HepG2 (cell line): Measurements from ENCODE around the gene NFAT5. TPM values are rescaled to one million over a fixed set of nuclear protein-coding genes. Genes with fewer than 3 reads are reported as not detected.
A peak's percentile ranks its signal among the peaks of the same experiment; 100 is the strongest.

Experiments used
- CBX1 ChIP-seq: IDR thresholded peaks from one replicate; pipeline ENCODE4 v1.6.1; 2016; ENCODE audit warnings: antibody characterized with exemption, low read depth
- PHF21A ChIP-seq: sonication (generic); formaldehyde crosslinking; IDR thresholded peaks from 2 replicates; pipeline ENCODE4 v1.5.0; 2020; ENCODE audit warnings: mild to moderate bottlenecking, missing genetic modification reagents
- SMARCE1 ChIP-seq: fragments of 450-650 bp; IDR thresholded peaks from 2 replicates; pipeline ENCODE4 v1.6.1; 2017; ENCODE audit warnings: borderline replicate concordance
- TRIM24 ChIP-seq: sonication (generic); formaldehyde crosslinking; IDR thresholded peaks from 2 replicates; pipeline ENCODE4 v1.8.0; 2022; ENCODE audit warnings: mild to moderate bottlenecking, missing genetic modification reagents
- ZMAT3 ChIP-seq: sonication (generic); formaldehyde crosslinking; conservative IDR thresholded peaks from 2 replicates; pipeline ENCODE4 v1.7.0; 2021; ENCODE audit warnings: missing genetic modification reagents
- ZNF317 ChIP-seq: sonication (generic); formaldehyde crosslinking; IDR thresholded peaks from 2 replicates; pipeline ENCODE4 v1.5.0; 2020; ENCODE audit warnings: mild to moderate bottlenecking, missing genetic modification reagents
- ZNF557 ChIP-seq: sonication (generic); formaldehyde crosslinking; IDR thresholded peaks from 2 replicates; pipeline ENCODE4 v1.4.0; 2020; ENCODE audit warnings: missing genetic modification reagents
- ZNF605 ChIP-seq: sonication (generic); formaldehyde crosslinking; IDR thresholded peaks from 2 replicates; pipeline ENCODE4 v1.8.0; 2022; ENCODE audit warnings: mild to moderate bottlenecking, missing genetic modification reagents
- ZNF746 ChIP-seq: sonication (generic); formaldehyde crosslinking; IDR thresholded peaks from 2 replicates; pipeline ENCODE4 v1.8.0; 2022; ENCODE audit warnings: mild to moderate bottlenecking, missing genetic modification reagents
- ZNF780A ChIP-seq: sonication (generic); formaldehyde crosslinking; IDR thresholded peaks from 2 replicates; pipeline ENCODE4 v1.8.0; 2022; ENCODE audit warnings: mild to moderate bottlenecking, missing genetic modification reagents, moderate library complexity
- ZSCAN29 ChIP-seq: sonication (generic); formaldehyde crosslinking; conservative IDR thresholded peaks from 2 replicates; pipeline ENCODE4 v1.4.0; 2020; ENCODE audit warnings: mild to moderate bottlenecking, missing genetic modification reagents
- polyA plus RNA-seq, 8 experiments: library from polyadenylated mRNA; depleted of rRNA in 3 of 8; stranded (reverse) in 7 of 8; unstranded in 1 of 8; fragments of >200 nt; fragmentation: Illumina TruSeq in 4 of 8; extraction: Trizol in 4 of 8; gene quantifications; 2 replicates each; pipeline versions ENCODE4 v1.2.1 to v1.2.3, GENCODE V29; 2011 to 2016; ENCODE audit warnings: low read depth in 4 of 8, missing spikeins in 1 of 8, mixed read lengths in 1 of 8; ENCODE audit not compliant: insufficient read depth in 1 of 8
- total RNA-seq, 5 experiments: library from RNA; depleted of rRNA; stranded (reverse); fragments of >200 nt; fragmentation: Illumina TruSeq; extraction: Trizol; gene quantifications; 2 replicates each; pipeline ENCODE4 v1.2.3, GENCODE V29; 2016; ENCODE audit warnings: low read depth in 1 of 5
- TF ChIP-seq, protein P1 (sequence below), 2 experiments: sonication (generic) in 1 of 2; formaldehyde crosslinking in 1 of 2; IDR thresholded peaks; 2 replicates each; pipeline versions ENCODE4 v1.4.0 to v1.6.1; 2018 to 2020; ENCODE audit warnings: missing genetic modification reagents in 2 of 2, borderline replicate concordance in 1 of 2, low read depth in 1 of 2, mild to moderate bottlenecking in 1 of 2, missing biosample characterization in 1 of 2
- TF ChIP-seq, protein P2 (sequence below): sonication (generic); formaldehyde crosslinking; IDR thresholded peaks from 2 replicates; pipeline ENCODE4 v1.9.0; 2022; ENCODE audit warnings: low read depth, missing genetic modification reagents
- TF ChIP-seq, protein P3 (sequence below): sonication (generic); formaldehyde crosslinking; IDR thresholded peaks from 2 replicates; pipeline ENCODE4 v1.5.1; 2020; ENCODE audit warnings: missing genetic modification reagents, mild to moderate bottlenecking, borderline replicate concordance
- TF ChIP-seq, protein P4 (sequence below): sonication (generic); formaldehyde crosslinking; IDR thresholded peaks from 2 replicates; pipeline ENCODE4 v1.4.0; 2020; ENCODE audit warnings: missing genetic modification reagents
- TF ChIP-seq, protein P5 (sequence below): sonication (generic); formaldehyde crosslinking; IDR thresholded peaks from 2 replicates; pipeline ENCODE4 v1.8.1; 2022; ENCODE audit warnings: low read depth, mild to moderate bottlenecking, missing genetic modification reagents
- TF ChIP-seq, protein P6 (sequence below): IDR thresholded peaks from 2 replicates; pipeline ENCODE4 v1.6.1; 2016; ENCODE audit warnings: missing biosample characterization, missing genetic modification reagents, low read depth

Gene NFAT5
- total and polyA plus RNA-seq, 2 of the 13 experiments (the other 11 are each of a cell fraction or from before 2014, with no cell fraction given), result 20.5 to 54.3 TPM

DNA sequence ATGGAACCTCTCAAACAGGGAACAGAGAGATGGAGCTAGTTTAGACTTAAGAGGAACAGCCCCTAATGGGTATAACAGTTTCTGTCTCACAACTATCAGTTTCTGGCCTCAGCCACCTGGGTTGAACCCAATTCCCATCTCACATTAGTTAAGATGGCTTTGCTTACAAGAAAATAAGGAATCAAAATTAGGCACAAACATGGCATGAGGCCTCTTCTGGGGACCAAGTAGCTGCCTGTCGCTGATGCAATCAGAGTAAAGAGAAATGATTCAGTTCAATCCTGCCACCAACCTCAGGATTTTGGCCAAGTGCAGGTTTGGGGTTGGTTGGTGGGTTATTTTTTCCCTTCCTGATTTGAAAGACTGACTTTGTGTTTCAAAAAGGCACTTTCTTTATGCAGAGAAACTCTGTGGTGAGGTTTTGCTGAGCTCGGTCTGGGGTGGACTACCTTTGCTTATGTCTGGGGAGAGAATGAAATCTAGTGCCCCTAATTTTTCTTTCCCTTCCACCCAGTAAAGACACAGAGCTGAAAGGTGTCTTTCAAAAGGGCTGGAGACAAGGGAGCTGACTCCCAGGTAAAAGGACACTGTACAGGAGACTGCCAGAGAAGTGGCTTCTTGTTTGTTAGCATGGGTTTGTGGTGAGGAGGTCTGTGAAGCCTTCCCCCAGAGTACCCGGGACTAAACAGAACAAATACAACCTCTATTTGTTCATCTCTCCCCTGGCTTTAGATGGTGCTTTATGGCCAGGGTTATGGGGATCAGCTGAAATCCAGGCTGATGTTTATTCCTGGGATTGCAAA is 44.8 kb upstream of the NFAT5 start (continued):
- TF ChIP-seq, protein P1, sequence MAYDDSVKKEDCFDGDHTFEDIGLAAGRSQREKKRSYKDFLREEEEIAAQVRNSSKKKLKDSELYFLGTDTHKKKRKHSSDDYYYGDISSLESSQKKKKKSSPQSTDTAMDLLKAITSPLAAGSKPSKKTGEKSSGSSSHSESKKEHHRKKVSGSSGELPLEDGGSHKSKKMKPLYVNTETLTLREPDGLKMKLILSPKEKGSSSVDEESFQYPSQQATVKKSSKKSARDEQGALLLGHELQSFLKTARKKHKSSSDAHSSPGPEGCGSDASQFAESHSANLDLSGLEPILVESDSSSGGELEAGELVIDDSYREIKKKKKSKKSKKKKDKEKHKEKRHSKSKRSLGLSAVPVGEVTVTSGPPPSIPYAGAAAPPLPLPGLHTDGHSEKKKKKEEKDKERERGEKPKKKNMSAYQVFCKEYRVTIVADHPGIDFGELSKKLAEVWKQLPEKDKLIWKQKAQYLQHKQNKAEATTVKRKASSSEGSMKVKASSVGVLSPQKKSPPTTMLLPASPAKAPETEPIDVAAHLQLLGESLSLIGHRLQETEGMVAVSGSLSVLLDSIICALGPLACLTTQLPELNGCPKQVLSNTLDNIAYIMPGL (CRISPR knock-in tag; IDR thresholded peaks at IDR 0.05; ENCODE audit: borderline replicate concordance in 1 of 2, low read depth in 1 of 2), result peak; percentile 22 to 47; a peak in 2 of 4 replicates
- TF ChIP-seq ZSCAN29 (CRISPR knock-in tag), result 0 out of 2 replicates have a peak, but pooled peaks have one; percentile 66
- TF ChIP-seq ZNF557 (CRISPR knock-in tag), result no peak
- TF ChIP-seq, protein P2, sequence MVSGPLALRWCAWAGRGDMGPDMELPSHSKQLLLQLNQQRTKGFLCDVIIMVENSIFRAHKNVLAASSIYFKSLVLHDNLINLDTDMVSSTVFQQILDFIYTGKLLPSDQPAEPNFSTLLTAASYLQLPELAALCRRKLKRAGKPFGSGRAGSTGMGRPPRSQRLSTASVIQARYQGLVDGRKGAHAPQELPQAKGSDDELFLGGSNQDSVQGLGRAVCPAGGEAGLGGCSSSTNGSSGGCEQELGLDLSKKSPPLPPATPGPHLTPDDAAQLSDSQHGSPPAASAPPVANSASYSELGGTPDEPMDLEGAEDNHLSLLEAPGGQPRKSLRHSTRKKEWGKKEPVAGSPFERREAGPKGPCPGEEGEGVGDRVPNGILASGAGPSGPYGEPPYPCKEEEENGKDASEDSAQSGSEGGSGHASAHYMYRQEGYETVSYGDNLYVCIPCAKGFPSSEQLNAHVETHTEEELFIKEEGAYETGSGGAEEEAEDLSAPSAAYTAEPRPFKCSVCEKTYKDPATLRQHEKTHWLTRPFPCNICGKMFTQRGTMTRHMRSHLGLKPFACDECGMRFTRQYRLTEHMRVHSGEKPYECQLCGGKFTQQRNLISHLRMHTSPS, result no peak
- TF ChIP-seq ZNF746 (CRISPR knock-in tag), result no peak
- no peak; the same call in 1 of the 2 replicates for TF ChIP-seq PHF21A
- TF ChIP-seq ZNF317 (CRISPR knock-in tag), result no peak
- no peak for TF ChIP-seq TRIM24 (CRISPR knock-in tag)
- TF ChIP-seq, protein P3, sequence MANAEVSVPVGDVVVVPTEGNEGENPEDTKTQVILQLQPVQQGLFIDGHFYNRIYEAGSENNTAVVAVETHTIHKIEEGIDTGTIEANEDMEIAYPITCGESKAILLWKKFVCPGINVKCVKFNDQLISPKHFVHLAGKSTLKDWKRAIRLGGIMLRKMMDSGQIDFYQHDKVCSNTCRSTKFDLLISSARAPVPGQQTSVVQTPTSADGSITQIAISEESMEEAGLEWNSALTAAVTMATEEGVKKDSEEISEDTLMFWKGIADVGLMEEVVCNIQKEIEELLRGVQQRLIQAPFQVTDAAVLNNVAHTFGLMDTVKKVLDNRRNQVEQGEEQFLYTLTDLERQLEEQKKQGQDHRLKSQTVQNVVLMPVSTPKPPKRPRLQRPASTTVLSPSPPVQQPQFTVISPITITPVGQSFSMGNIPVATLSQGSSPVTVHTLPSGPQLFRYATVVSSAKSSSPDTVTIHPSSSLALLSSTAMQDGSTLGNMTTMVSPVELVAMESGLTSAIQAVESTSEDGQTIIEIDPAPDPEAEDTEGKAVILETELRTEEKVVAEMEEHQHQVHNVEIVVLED (CRISPR knock-in tag), result no peak
- TF ChIP-seq, protein P4, sequence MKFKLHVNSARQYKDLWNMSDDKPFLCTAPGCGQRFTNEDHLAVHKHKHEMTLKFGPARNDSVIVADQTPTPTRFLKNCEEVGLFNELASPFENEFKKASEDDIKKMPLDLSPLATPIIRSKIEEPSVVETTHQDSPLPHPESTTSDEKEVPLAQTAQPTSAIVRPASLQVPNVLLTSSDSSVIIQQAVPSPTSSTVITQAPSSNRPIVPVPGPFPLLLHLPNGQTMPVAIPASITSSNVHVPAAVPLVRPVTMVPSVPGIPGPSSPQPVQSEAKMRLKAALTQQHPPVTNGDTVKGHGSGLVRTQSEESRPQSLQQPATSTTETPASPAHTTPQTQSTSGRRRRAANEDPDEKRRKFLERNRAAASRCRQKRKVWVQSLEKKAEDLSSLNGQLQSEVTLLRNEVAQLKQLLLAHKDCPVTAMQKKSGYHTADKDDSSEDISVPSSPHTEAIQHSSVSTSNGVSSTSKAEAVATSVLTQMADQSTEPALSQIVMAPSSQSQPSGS (CRISPR knock-in tag), result no peak
- TF ChIP-seq, protein P5, sequence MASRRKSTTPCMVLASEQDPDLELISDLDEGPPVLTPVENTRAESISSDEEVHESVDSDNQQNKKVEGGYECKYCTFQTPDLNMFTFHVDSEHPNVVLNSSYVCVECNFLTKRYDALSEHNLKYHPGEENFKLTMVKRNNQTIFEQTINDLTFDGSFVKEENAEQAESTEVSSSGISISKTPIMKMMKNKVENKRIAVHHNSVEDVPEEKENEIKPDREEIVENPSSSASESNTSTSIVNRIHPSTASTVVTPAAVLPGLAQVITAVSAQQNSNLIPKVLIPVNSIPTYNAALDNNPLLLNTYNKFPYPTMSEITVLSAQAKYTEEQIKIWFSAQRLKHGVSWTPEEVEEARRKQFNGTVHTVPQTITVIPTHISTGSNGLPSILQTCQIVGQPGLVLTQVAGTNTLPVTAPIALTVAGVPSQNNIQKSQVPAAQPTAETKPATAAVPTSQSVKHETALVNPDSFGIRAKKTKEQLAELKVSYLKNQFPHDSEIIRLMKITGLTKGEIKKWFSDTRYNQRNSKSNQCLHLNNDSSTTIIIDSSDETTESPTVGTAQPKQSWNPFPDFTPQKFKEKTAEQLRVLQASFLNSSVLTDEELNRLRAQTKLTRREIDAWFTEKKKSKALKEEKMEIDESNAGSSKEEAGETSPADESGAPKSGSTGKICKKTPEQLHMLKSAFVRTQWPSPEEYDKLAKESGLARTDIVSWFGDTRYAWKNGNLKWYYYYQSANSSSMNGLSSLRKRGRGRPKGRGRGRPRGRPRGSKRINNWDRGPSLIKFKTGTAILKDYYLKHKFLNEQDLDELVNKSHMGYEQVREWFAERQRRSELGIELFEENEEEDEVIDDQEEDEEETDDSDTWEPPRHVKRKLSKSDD, result no peak
- TF ChIP-seq SMARCE1, result no peak
- TF ChIP-seq, protein P6, sequence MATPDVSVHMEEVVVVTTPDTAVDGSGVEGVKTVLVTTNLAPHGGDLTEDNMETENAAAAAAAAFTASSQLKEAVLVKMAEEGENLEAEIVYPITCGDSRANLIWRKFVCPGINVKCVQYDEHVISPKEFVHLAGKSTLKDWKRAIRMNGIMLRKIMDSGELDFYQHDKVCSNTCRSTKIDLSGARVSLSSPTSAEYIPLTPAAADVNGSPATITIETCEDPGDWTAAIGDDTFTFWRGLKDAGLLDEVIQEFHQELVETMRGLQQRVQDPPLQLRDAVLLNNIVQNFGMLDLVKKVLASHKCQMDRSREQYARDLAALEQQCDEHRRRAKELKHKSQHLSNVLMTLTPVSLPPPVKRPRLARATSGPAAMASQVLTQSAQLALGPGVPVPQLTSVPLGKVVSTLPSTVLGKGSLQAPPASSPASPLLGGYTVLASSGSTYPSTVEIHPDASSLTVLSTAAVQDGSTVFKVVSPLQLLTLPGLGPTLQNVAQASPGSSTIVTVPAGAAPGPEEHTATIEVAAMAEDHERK, result no peak
- no peak for TF ChIP-seq ZNF605 (CRISPR knock-in tag)
- TF ChIP-seq ZNF780A (CRISPR knock-in tag), result no peak
- TF ChIP-seq CBX1, result no peak
- no peak for TF ChIP-seq ZMAT3 (CRISPR knock-in tag)
